GM21423 (cell line): ENCODE measurements around the gene EIF5B.

Experiments used
- ATAC-seq: cut with Tn5 transposase; IDR thresholded peaks from one replicate; pipeline ENCODE4 v1.9.1; 2021; ENCODE audit warnings: mild to moderate bottlenecking, moderate library complexity; ENCODE audit not compliant: unreplicated experiment

Gene EIF5B

GRCh38 chr2:99448556-99448955 lies 111.4 kb downstream of the EIF5B start:
- ATAC-seq, result no peak

DNA sequence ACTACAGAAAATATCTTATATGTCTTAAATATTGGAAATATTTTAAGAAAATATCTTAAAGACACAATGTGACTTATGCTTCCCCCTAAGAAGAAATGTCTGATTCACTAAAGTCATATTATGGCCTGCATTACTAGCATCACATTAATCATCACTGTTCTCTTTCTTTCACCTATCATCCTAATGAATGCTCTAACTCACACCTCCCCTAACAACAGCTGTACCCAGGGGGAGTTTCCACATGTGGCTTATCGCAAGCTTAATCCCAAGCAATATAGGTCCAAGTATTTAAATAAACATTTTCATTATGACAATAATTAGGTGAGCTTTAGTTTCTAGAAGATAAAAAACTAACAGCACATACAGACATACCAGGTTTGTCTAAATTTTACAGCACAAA lies 113.0 kb downstream of the EIF5B start:
- no peak for ATAC-seq
